Gastrocnemius medialis (tissue), 4 donors: Measurements from ENCODE around the gene NLRP12.

ENCODE experiments used
- POLR2A ChIP-seq, 2 donors: fragments of 450-650 bp; IDR thresholded peaks; one replicate each; pipeline ENCODE4 v1.6.1; 2017; ENCODE audit warnings: antibody characterized with exemption in 2 of 2, mild to moderate bottlenecking in 2 of 2, moderate library complexity in 2 of 2
- TF ChIP-seq, protein P1 (sequence below), 5 experiments: fragments of 450-650 bp in 3 of 5; fragments of 200-600 bp in 2 of 5; sonication (generic) in 2 of 5; IDR thresholded peaks in 4 of 5; conservative IDR thresholded peaks in 1 of 5; 1 replicate in 4 of 5; 2 replicates in 1 of 5; pipeline ENCODE4 v1.5.1; 2016 to 2019; ENCODE audit warnings: antibody characterized with exemption in 5 of 5, mild to moderate bottlenecking in 3 of 5, moderate library complexity in 3 of 5

- TF ChIP-seq, protein P1, sequence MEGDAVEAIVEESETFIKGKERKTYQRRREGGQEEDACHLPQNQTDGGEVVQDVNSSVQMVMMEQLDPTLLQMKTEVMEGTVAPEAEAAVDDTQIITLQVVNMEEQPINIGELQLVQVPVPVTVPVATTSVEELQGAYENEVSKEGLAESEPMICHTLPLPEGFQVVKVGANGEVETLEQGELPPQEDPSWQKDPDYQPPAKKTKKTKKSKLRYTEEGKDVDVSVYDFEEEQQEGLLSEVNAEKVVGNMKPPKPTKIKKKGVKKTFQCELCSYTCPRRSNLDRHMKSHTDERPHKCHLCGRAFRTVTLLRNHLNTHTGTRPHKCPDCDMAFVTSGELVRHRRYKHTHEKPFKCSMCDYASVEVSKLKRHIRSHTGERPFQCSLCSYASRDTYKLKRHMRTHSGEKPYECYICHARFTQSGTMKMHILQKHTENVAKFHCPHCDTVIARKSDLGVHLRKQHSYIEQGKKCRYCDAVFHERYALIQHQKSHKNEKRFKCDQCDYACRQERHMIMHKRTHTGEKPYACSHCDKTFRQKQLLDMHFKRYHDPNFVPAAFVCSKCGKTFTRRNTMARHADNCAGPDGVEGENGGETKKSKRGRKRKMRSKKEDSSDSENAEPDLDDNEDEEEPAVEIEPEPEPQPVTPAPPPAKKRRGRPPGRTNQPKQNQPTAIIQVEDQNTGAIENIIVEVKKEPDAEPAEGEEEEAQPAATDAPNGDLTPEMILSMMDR (IDR thresholded peaks at IDR 0.05 in 4 of 5, conservative IDR thresholded peaks at IDR 0.05 in 1 of 5), result no peak
- no peak for TF ChIP-seq POLR2A (IDR thresholded peaks at IDR 0.05)
These were observed 34.1 kb downstream of the NLRP12 start for GRCh38 chr19:53789708-53790678.
